HS-5 (cell line): Measurements from ENCODE around the gene LRRC72.
"Not testable (repeated sequence)": the region's sequence is repeated elsewhere in the genome, so short reads cannot be mapped to it uniquely, and the experiment has no call there.

ENCODE experiments used
- DNase-seq: peaks from one replicate; pipeline ENCODE4 v3.0.0-alpha.2; 2012; ENCODE audit warnings: low read depth

The LRRC72 gene

DNA sequence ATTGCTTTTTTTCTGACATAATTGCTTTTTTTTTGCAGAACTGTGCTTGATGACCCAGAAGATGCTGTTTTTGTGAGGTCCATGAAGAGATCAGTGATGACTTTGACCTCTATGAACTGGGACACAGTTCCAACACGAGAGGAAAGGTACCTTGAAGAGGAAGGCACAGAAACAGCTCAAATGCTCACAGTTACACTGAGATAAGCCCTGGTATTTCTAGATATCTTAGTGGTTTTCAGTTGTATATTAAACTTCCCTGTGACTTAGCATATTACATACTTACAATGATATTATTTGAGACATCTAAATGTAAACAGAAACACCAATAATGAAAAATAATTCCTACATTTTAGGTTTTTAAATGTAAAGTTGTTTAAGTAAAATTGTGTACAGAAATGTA is 54.7 kb downstream of the LRRC72 start:
- no peak for DNase-seq

DNA sequence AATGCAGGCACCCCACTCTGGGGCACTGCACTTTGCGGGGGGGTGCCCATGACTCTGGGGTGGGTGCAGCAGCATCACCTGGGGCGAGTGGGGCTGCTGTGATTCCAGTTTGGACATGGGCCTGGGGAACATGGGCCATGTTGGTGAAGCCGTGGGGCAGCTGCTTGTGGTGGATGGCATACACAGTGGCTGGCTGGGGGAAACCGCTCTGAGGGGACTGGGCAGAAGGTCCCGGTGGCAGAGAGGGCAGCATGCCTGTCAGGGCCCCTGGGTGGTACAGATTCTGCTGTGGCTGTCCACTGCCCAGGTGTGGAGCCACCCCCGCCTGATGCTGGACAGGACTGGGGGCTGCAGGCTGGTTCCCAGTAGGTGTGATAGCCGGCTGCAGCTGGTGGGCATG is 57.2 kb downstream of the LRRC72 start:
- no peak for DNase-seq

DNA sequence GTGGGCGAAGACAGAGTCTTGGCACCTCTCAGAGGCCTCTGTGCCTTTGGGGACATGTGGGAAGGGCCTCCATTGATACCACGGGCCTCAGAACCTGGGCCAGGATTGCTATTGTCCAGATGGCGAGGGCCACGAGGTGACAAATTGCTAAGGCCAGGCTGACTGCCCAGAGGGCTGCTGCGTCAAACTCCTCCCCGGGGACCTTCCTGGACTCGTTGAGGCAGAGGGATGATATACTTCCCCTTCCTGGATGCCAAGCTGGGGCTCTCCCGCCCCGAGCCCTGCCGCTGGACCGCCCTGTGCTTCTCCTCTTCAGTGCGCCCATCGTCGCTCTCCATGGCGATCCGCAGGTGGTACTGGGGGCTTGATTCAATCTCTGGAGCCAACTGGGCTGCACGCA is 58.9 kb downstream of the LRRC72 start:
- DNase-seq, result no peak

DNA sequence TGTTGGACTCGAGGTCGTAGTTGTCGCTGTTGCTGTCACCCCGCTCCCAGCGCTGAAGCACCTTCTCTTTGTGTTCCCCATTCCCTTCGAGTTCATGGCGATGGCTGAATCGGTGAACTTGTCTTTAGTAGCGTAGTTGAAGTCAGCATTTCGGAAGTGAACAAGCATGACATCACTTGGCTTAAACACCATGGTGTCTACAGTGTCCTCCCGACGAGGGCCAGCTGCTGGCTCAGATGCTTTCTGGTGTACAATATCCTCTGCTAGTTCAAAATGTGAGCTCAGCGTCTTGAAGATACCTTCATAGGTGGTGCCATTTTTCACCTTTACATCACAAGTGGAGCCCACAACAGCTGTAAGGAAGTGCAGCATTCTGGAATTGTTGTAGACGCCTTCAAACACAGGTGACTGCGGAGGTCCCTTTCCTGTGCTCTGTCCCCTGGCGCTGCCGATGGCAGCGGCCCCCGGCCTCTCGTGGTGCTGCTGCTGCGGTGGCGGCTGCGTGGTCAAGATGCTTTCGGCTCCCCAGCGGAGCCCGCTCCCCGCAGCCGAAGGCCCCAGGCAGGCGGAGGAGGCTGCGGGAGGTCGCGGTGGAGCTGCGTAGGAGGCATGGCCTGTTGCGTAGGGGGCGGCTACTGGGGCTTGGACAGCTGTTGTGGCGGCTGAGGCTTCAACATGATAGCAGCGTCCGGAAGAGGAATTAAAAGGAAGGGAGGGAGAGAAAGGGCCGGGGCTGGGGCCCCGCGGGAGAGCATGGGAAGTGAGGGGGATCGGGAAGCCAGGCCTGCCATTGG is 59.7 kb downstream of the LRRC72 start:
- no peak for DNase-seq

DNA sequence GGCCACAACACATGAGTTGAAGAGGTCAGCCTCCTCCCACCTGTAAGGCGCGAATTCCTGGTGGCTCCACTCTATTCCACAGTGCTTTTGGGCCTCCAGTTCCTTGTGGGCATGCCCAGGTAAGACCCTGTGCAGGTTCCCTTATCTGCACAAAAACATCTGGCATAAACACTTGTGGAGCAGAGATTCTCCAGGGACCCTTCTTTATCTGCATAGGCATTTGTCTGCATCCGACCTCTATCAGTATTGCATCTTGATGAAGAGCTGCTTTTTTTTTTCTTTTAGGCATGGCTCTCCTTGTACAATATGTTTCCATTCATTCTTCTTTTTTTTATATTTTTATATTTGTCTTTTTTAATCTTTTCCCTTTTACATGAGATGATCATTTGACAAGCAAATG is 60.5 kb downstream of the LRRC72 start:
- no peak for DNase-seq

GRCh38 chr7:16587790-16588189 is 61.2 kb downstream of the LRRC72 start:
- DNase-seq, result no peak

DNA sequence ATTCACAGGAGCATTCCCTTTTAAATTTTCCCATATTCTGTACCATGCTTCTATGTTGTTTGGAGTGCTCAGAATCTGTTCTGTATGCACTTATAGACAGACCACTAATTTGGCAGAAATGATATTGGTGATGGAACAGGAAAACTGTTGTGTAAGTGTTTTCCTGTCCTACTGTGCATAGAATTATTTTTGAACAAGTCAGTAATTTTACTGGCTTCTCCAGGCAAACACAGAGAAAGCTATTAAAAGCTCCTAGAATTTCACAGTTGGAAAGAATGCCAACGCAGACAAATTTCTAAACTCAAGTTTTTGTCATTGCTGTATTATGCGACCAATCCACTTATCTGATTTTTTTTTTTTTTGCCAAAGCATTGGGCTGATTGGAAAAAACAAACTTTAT is 63.3 kb downstream of the LRRC72 start:
- DNase-seq, result no peak

DNA sequence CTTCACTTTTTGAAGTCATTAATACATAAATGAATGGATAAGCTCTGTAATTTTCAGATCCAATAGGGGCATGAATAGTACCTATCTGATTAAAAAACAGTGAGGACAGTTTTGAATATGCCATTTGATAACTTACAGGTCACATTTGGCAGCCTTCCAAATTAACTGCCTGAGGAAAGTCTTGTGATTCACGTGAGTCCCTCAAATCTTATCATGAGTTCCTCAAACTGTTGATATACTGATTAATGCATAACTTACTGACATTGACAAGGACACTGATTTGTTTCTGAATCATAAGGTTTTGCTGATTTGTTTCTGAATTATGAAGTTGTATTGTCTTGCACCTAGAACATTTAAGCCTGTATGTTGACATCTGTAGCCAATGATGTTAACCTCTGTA is 63.8 kb downstream of the LRRC72 start:
- no peak for DNase-seq

DNA sequence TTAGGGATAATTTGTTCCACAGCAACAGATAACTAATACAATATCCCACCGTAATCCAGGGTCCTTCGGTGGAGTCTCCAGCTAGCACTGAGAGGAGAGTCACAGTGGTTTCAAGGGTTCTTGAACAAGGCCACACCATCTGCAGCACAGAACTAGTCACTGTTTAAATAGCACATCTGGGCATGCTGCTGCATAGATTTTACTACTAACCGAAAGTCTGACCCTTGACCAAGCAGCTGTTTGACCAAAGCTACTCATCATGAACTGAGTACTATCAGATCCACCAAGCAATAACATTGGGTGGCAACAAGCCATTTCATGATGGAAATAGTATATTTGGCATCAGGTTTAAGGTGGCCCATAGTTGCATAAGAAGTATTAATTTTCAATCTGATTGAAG is 65.8 kb downstream of the LRRC72 start:
- DNase-seq, result no peak

- DNase-seq, result no peak
These were observed 67.4 kb downstream of the LRRC72 start for GRCh38 chr7:16594061-16594460.

- no peak for DNase-seq
These were observed 68.1 kb downstream of the LRRC72 start for GRCh38 chr7:16594676-16595075.

DNA sequence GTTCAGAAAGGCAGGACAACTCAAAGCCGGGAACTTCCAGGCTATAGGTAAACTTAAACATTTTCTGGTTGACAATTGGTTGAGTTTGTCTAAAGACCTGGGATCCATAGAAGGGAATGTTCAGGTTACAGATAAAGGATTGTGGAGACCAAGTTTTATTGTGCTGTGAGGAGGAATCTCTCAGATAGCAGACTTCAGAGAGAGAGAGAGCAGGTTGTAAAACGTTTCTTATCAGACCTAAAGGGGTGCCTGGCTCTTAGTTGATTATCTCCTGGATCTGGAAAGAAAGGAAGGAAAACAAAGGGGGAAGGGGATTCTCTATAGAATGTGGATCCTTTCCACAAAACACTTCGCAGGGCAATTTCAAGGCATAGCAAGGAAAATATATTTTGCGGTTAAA is 69.0 kb downstream of the LRRC72 start:
- not testable (repeated sequence) for DNase-seq

DNA sequence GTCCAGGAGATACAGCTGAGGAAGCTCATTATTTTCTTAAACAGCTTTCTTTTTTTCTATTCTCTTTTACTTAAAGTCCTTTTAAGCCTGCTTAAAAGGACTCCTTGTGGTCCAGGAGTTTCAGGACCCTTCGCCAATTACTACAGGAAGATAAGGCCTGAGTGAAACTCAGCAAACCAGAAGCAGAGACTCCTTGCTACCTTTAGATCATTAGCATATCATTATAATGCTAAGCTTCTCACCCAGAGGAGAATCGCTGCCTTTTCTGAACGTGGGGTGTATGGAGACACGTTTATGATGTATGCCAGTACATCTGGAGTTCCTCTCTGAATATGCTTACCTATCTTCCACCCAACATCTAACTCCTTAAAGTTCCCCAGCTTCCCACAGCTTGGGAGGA is 71.4 kb downstream of the LRRC72 start:
- no peak for DNase-seq

DNA sequence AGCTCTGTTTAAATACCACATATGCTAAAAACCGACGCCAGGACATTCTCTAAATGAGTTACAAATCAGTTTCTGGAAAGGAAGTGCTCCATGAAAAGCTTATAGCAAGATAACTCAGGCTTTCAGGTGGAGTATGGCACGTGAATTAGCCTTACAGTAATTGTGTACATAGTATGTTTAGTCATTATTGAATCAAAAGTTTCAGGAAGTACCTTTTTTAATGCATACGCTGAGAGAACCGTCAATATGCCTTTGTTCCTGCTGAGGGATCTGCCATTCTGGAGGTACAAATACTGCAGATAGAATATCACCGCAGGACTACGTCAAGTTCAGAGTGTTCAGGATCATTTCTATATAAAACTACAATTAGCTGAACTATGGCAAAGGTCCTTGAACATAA is 73.2 kb downstream of the LRRC72 start:
- DNase-seq, result no peak

DNA sequence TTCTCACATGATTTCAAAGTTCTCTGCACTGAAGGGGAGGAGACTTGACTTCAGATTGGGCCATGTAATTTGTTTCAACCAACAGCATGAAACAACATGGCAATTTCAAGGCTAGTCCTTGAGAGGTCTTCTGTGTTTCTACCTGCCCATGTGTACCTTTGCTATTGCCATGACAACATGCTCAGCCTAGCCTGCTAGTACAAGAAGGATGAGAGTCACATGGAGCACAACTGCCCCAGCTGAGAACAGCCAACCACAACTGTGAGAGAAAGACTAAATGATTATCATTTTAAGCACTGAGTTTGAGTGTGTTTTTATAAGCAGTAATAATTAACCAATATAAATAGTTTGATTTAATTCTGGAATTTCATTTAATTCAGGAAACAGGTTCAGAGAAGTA is 77.0 kb downstream of the LRRC72 start:
- no peak for DNase-seq

DNA sequence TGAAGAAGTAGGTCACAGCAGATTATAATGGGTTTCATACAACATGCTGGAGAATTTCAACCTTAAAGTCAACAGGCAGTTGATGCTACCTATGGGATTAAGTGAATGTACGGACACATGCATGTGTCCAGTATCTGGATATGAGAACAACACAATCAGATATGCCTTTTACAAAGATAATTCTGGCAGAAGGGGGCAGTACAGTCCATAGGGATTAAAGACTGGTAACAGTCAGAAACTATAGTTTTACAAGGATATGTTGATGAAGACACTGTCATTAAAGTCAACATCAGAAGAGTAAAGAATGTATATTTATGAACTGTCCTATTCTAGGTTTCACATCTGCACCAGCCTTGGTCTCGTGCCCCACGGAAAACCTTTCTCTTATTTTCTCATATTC is 77.4 kb downstream of the LRRC72 start:
- no peak for DNase-seq

- DNase-seq, result no peak
These were observed 80.1 kb downstream of the LRRC72 start for GRCh38 chr7:16606704-16607103.

- no peak for DNase-seq
These were observed 83.3 kb downstream of the LRRC72 start for GRCh38 chr7:16609842-16610450.

DNA sequence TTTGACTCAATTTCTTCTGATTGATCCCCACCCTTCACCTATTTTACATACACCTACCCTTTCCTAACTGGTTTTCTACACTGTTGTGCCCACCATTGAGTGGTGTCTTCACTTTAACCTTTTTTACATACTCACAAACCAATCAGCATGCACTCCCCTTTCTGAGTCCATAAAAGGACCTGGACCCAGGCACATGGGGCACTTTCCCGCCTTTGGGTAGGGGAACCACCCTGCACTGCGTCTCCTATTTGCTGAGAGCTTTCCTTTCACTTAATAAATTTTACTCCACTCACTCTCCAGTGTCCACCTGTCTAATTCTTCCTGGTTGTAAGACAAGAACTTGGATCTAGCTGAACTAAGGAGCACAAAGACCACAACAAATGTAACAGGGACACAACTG is 85.1 kb downstream of the LRRC72 start:
- DNase-seq, result no peak

DNA sequence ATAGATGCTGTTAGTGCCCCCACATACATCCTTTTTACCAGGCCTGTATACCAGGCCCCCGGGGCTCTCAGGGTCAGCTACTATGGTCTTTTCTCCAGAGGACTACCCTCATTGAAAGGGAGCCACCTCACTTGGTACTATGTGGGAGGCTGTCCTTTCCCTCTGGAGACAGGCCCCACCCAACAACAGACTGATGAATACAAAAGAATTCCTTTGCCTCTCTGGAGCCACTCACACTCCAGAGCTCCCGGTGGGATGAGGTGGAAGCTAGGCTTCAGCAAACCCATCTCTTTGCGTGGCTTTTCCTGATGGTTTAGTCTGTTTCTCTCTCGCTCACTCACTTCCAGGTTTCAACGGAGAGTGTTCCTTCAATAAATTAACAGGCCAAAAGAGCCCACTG is 88.6 kb downstream of the LRRC72 start:
- DNase-seq, result no peak

- DNase-seq, result no peak
These were observed 89.5 kb downstream of the LRRC72 start for GRCh38 chr7:16616122-16616521.

GRCh38 chr7:16616542-16616941 is 89.9 kb downstream of the LRRC72 start:
- DNase-seq, result no peak

- no peak for DNase-seq
These were observed 93.4 kb downstream of the LRRC72 start for GRCh38 chr7:16619979-16620408.

DNA sequence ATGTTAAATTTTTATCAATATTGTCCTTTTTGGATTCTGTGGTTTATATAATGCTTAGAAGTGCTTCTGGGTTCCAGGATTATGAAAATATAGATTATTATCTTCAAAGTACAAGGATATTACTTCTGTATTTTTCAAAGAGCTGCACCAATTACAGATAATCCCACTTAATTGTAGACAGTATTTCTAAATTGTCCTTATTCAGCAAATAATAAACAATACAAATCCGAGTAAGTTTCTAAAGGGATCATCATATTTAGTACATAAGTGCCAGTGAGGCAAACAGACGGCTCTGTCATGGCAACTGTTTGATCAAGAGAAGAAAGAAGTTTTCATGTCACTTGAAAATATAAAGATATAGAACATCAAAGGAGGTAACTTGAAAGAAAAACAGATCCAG is 99.8 kb downstream of the LRRC72 start:
- DNase-seq, result no peak
